HEK293 (cell line): ENCODE measurements around the gene OSBPL10.

Source experiments
- GLI2 ChIP-seq: fragments of 450-650 bp; formaldehyde crosslinking; IDR thresholded peaks from 2 replicates; pipeline ENCODE4; 2017; ENCODE audit warnings: missing biosample characterization, missing genetic modification characterization, low read depth, borderline replicate concordance
- REST ChIP-seq: fragments of 450-650 bp; formaldehyde crosslinking; IDR thresholded peaks from 2 replicates; pipeline ENCODE4 v1.5.1; 2016; ENCODE audit warnings: missing biosample characterization, missing genetic modification characterization
- ZNF274 ChIP-seq, 2 experiments: fragments of 200-500 bp in 1 of 2; fragments of 450-650 bp in 1 of 2; sonication (Bioruptor generic) in 1 of 2; formaldehyde crosslinking in 1 of 2; IDR thresholded peaks; 2 replicates each; pipeline versions ENCODE4 v1.5.1 to v1.6.1; 2014 to 2016; ENCODE audit warnings: borderline replicate concordance in 1 of 2, inconsistent platforms in 1 of 2, low read length in 1 of 2, missing biosample characterization in 1 of 2, missing genetic modification characterization in 1 of 2
- ZNF416 ChIP-seq: fragments of 450-650 bp; formaldehyde crosslinking; IDR thresholded peaks from 2 replicates; pipeline ENCODE4 v1.5.1; 2016; ENCODE audit warnings: missing biosample characterization, missing genetic modification characterization
- ZNF530 ChIP-seq: fragments of 450-650 bp; formaldehyde crosslinking; IDR thresholded peaks from 2 replicates; pipeline ENCODE4 v1.5.1; 2016; ENCODE audit warnings: low read depth, missing biosample characterization, missing genetic modification characterization
- TF ChIP-seq, protein P1 (sequence below): fragments of 450-650 bp; formaldehyde crosslinking; IDR thresholded peaks from 2 replicates; pipeline ENCODE4 v1.5.1; 2016; ENCODE audit warnings: missing biosample characterization, missing genetic modification characterization

GRCh38 chr3:31680072-31680870 is 300.8 kb downstream of the OSBPL10 start:
- TF ChIP-seq ZNF530 (tag by site-specific recombination) (no peak), ZNF274 (IDR thresholded peaks at IDR 0.05; ENCODE audit: low read length) (no peak), ZNF274 (tag by site-specific recombination; IDR thresholded peaks at IDR 0.05; ENCODE audit: borderline replicate concordance) (no peak), GLI2 (no peak), ZNF416 (no peak), REST (tag by site-specific recombination) (no peak)
- TF ChIP-seq, protein P1, sequence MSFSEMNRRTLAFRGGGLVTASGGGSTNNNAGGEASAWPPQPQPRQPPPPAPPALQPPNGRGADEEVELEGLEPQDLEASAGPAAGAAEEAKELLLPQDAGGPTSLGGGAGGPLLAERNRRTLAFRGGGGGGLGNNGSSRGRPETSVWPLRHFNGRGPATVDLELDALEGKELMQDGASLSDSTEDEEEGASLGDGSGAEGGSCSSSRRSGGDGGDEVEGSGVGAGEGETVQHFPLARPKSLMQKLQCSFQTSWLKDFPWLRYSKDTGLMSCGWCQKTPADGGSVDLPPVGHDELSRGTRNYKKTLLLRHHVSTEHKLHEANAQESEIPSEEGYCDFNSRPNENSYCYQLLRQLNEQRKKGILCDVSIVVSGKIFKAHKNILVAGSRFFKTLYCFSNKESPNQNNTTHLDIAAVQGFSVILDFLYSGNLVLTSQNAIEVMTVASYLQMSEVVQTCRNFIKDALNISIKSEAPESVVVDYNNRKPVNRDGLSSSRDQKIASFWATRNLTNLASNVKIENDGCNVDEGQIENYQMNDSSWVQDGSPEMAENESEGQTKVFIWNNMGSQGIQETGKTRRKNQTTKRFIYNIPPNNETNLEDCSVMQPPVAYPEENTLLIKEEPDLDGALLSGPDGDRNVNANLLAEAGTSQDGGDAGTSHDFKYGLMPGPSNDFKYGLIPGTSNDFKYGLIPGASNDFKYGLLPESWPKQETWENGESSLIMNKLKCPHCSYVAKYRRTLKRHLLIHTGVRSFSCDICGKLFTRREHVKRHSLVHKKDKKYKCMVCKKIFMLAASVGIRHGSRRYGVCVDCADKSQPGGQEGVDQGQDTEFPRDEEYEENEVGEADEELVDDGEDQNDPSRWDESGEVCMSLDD (tag by site-specific recombination) = no peak
